ENCODE results near the gene MORC3.

MORC3 gene

DNA sequence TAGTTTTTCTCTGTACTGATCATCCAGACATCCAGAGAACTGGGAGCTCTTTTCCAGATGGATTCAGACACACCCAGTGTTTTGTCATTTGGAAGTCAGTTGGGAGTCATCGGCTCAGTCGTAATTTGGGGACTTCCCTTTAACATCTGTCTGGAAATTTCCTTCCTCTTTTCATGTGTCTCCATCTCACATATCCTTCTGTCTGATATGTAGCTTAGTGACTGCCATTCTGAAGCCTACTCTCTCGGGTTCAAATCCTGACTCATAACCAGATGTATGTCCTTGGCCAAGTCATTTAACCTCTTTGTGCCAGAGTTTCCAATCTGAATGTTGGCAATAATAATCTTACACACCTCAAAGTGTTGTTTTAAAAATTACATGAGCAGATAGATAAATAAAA, 3.0 kb downstream of the MORC3 start:
- TF ChIP-seq, protein P1, sequence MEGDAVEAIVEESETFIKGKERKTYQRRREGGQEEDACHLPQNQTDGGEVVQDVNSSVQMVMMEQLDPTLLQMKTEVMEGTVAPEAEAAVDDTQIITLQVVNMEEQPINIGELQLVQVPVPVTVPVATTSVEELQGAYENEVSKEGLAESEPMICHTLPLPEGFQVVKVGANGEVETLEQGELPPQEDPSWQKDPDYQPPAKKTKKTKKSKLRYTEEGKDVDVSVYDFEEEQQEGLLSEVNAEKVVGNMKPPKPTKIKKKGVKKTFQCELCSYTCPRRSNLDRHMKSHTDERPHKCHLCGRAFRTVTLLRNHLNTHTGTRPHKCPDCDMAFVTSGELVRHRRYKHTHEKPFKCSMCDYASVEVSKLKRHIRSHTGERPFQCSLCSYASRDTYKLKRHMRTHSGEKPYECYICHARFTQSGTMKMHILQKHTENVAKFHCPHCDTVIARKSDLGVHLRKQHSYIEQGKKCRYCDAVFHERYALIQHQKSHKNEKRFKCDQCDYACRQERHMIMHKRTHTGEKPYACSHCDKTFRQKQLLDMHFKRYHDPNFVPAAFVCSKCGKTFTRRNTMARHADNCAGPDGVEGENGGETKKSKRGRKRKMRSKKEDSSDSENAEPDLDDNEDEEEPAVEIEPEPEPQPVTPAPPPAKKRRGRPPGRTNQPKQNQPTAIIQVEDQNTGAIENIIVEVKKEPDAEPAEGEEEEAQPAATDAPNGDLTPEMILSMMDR (IDR thresholded peaks at IDR 0.05; ENCODE audit: borderline replicate concordance, extremely low read depth, low read length, poor library complexity, severe bottlenecking) = no peak
- no peak for TF ChIP-seq EZH2 (IDR thresholded peaks at IDR 0.05; ENCODE audit: borderline replicate concordance, low read depth, low read length, severe bottlenecking)
- H2AFZ ChIP-seq (ENCODE audit: low read depth, low read length) = no peak overlapping the region
- H3K9me3 ChIP-seq (ENCODE audit: insufficient read depth, low read length, severe bottlenecking) = no peaks in the 10 kb centered on the region
- no peak overlapping the region for H3K27ac ChIP-seq (ENCODE audit: low read length)
- ATAC-seq (ENCODE audit: insufficient read depth, low read depth) = no peak
- peaks cover 3% of the 10 kb centered on the region; the same call in 1 of the 2 replicates for H3K36me3 ChIP-seq (ENCODE audit: insufficient read depth, low read length)
- H4K20me1 ChIP-seq (ENCODE audit: insufficient read depth, low read length) = peaks cover 2% of the 10 kb centered on the region; the same call in 1 of the 2 replicates
- H3K4me2 ChIP-seq (ENCODE audit: insufficient read depth, low read length) = no peak overlapping the region
- peaks cover 78% of the 10 kb centered on the region for H3K79me2 ChIP-seq (ENCODE audit: insufficient read depth, low read length)
- DNase-seq = no peak
- H3K4me3 ChIP-seq (ENCODE audit: low read depth in 1 of 2, low read length in 2 of 2) = no peak overlapping the region
- peaks cover 27% of the 10 kb centered on the region for H3K4me1 ChIP-seq (ENCODE audit: insufficient read depth, low read length)
- no peaks in the 10 kb centered on the region for H3K27me3 ChIP-seq (ENCODE audit: insufficient read depth, low read length, poor library complexity)
- H3K9ac ChIP-seq (ENCODE audit: low read depth, low read length) = no peak overlapping the region

GRCh38 chr21:36325373-36326010, 5.5 kb downstream of the MORC3 start:
- Histone ChIP-seq H2AFZ (ENCODE audit: low read depth, low read length) (no peak overlapping the region), H3K36me3 (ENCODE audit: insufficient read depth, low read length) (peaks cover 4% of the 10 kb centered on the region; the same call in 1 of the 2 replicates), H4K20me1 (ENCODE audit: insufficient read depth, low read length) (peaks cover 13% of the 10 kb centered on the region; the same call in 1 of the 2 replicates), H3K27me3 (ENCODE audit: insufficient read depth, low read length, poor library complexity) (no peaks in the 10 kb centered on the region), H3K4me1 (ENCODE audit: insufficient read depth, low read length) (peaks cover 20% of the 10 kb centered on the region), H3K79me2 (ENCODE audit: insufficient read depth, low read length) (peaks cover 100% of the 10 kb centered on the region), H3K9ac (ENCODE audit: low read depth, low read length) (no peak overlapping the region), H3K27ac (ENCODE audit: low read length) (no peak overlapping the region), H3K4me2 (ENCODE audit: insufficient read depth, low read length) (no peak overlapping the region), H3K4me3 (ENCODE audit: low read depth in 1 of 2, low read length in 2 of 2) (no peak overlapping the region), H3K9me3 (ENCODE audit: insufficient read depth, low read length, severe bottlenecking) (no peaks in the 10 kb centered on the region)
- TF ChIP-seq, protein P1 (IDR thresholded peaks at IDR 0.05; ENCODE audit: borderline replicate concordance, extremely low read depth, low read length, poor library complexity, severe bottlenecking) = no peak
- no peak for TF ChIP-seq EZH2 (IDR thresholded peaks at IDR 0.05; ENCODE audit: borderline replicate concordance, low read depth, low read length, severe bottlenecking)
- DNase-seq (no peak), ATAC-seq (ENCODE audit: insufficient read depth, low read depth) (no peak)

DNA sequence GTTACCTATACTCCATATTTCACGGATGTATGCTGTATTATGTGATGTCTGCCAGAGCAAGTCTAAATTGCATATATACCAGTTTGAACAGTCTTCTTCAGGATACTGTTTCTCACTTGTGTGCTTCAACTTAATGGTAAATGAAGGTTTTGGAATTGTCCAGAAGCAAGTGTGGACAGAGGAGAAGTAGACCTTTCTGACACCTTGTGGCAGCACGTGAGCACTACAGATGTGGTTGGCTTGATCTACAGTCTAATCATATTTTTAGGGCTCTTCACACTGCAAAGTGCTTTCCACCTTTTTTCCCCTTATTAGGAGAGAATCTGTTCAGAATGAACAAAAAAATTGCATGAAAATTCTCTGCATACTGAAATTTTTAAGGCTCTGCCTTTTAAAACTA, 10.9 kb downstream of the MORC3 start:
- no peak overlapping the region for H3K27ac ChIP-seq (ENCODE audit: low read length)
- peaks cover 14% of the 10 kb centered on the region for H3K36me3 ChIP-seq (ENCODE audit: insufficient read depth, low read length)
- H3K9me3 ChIP-seq (ENCODE audit: insufficient read depth, low read length, severe bottlenecking) = no peaks in the 10 kb centered on the region
- TF ChIP-seq EZH2 (IDR thresholded peaks at IDR 0.05; ENCODE audit: borderline replicate concordance, low read depth, low read length, severe bottlenecking) = no peak
- TF ChIP-seq, protein P1 (IDR thresholded peaks at IDR 0.05; ENCODE audit: borderline replicate concordance, extremely low read depth, low read length, poor library complexity, severe bottlenecking) = peak; percentile 77
- H3K27me3 ChIP-seq (ENCODE audit: insufficient read depth, low read length, poor library complexity) = no peaks in the 10 kb centered on the region
- no peaks in the 10 kb centered on the region for H3K4me1 ChIP-seq (ENCODE audit: insufficient read depth, low read length)
- H2AFZ ChIP-seq (ENCODE audit: low read depth, low read length) = no peak overlapping the region
- no peak overlapping the region for H3K9ac ChIP-seq (ENCODE audit: low read depth, low read length)
- H3K4me2 ChIP-seq (ENCODE audit: insufficient read depth, low read length) = no peak overlapping the region
- no peak overlapping the region for H3K4me3 ChIP-seq (ENCODE audit: low read depth in 1 of 2, low read length in 2 of 2)
- peaks cover 84% of the 10 kb centered on the region for H3K79me2 ChIP-seq (ENCODE audit: insufficient read depth, low read length)
- ATAC-seq (ENCODE audit: insufficient read depth, low read depth) (peak; percentile 91), DNase-seq (peak; percentile 41)
- H4K20me1 ChIP-seq (ENCODE audit: insufficient read depth, low read length) = peaks cover 23% of the 10 kb centered on the region; the same call in 1 of the 2 replicates
